Keratinocyte (primary cell): ENCODE results near the gene LYPD8. TPM values are rescaled to one million over a fixed set of nuclear protein-coding genes. Genes with fewer than 3 reads are reported as not detected.

Source experiments
- DNase-seq: peaks from one replicate; pipeline ENCODE4 v3.0.0-alpha.2; 2011; ENCODE audit warnings: low read depth, missing footprints, low spot score
- FAIRE-seq: peaks from 2 replicates; lab custom pipeline; 2011; peaks lifted over from hg19 to GRCh38; lab: Jason Lieb, UNC
- H2AFZ ChIP-seq: 2 replicates; pipeline ENCODE4 v1.6.0; 2012; ENCODE audit warnings: low read length, control low read depth, inconsistent platforms; ENCODE audit not compliant: control insufficient read depth
- H3K27ac ChIP-seq: 2 replicates; pipeline ENCODE4 v1.5.1; 2011; ENCODE audit warnings: low read length; ENCODE audit not compliant: control insufficient read depth, insufficient read depth
- H3K27me3 ChIP-seq: 3 replicates; pipeline ENCODE4 v1.6.0; 2011; ENCODE audit warnings: low read length; ENCODE audit not compliant: control insufficient read depth, insufficient read depth; ENCODE audit errors: extremely low read depth
- H3K36me3 ChIP-seq, 2 experiments: 2 replicates in 1 of 2; 3 replicates in 1 of 2; pipeline ENCODE4 v1.5.1; 2011; ENCODE audit warnings: low read length in 2 of 2, mild to moderate bottlenecking in 1 of 2; ENCODE audit not compliant: control insufficient read depth in 2 of 2, insufficient read depth in 2 of 2; ENCODE audit errors: extremely low read depth in 1 of 2
- H3K4me1 ChIP-seq: 3 replicates; pipeline ENCODE4 v1.5.1; 2011; ENCODE audit warnings: low read length; ENCODE audit not compliant: control insufficient read depth, insufficient read depth; ENCODE audit errors: extremely low read depth
- H3K4me2 ChIP-seq: 3 replicates; pipeline ENCODE4 v1.6.0; 2011; ENCODE audit warnings: low read depth, low read length; ENCODE audit not compliant: control insufficient read depth, insufficient read depth; ENCODE audit errors: extremely low read depth
- H3K4me3 ChIP-seq, 3 experiments: fragments of 200-600 bp in 1 of 3; sonication (generic) in 1 of 3; 2 replicates in 2 of 3; 3 replicates in 1 of 3; pipeline ENCODE4 v1.5.1; 2011 to 2016; ENCODE audit warnings: low read length in 3 of 3, mild to moderate bottlenecking in 3 of 3, control low read depth in 2 of 3, inconsistent platforms in 1 of 3, low read depth in 1 of 3, mixed read lengths in 1 of 3, mixed run types in 1 of 3, moderate library complexity in 1 of 3; ENCODE audit not compliant: control insufficient read depth in 2 of 3, insufficient read depth in 2 of 3; ENCODE audit errors: extremely low read depth in 1 of 3
- H3K79me2 ChIP-seq: 2 replicates; pipeline ENCODE4 v1.6.0; 2012; ENCODE audit warnings: low read length; ENCODE audit not compliant: control insufficient read depth, insufficient read depth
- H3K9ac ChIP-seq: 3 replicates; pipeline ENCODE4 v1.6.0; 2011; ENCODE audit warnings: low read length; ENCODE audit not compliant: control insufficient read depth, insufficient read depth; ENCODE audit errors: extremely low read depth
- H3K9me1 ChIP-seq: 3 replicates; pipeline ENCODE4 v1.6.0; 2011; ENCODE audit warnings: low read length; ENCODE audit not compliant: control insufficient read depth, insufficient read depth; ENCODE audit errors: extremely low read depth
- H3K9me3 ChIP-seq: 2 replicates; pipeline ENCODE4 v1.5.1; 2012; ENCODE audit warnings: low read depth, low read length; ENCODE audit not compliant: control insufficient read depth
- H4K20me1 ChIP-seq: 3 replicates; pipeline ENCODE4 v1.6.0; 2011; ENCODE audit warnings: low read length; ENCODE audit not compliant: control insufficient read depth, insufficient read depth; ENCODE audit errors: extremely low read depth
- CTCF ChIP-seq, 3 experiments: IDR thresholded peaks in 1 of 3; conservative IDR thresholded peaks in 1 of 3; optimal IDR thresholded peaks in 1 of 3; 2 replicates in 2 of 3; 3 replicates in 1 of 3; pipeline versions ENCODE3 to v1.5.1; 2011; ENCODE audit warnings: low read length in 3 of 3, mild to moderate bottlenecking in 3 of 3, moderate library complexity in 2 of 3, control low read depth in 1 of 3, inconsistent platforms in 1 of 3; ENCODE audit not compliant: insufficient read depth in 2 of 3; ENCODE audit errors: extremely low read depth in 1 of 3
- EZH2 ChIP-seq: IDR thresholded peaks from one replicate; pipeline ENCODE4 v1.6.1; 2012; ENCODE audit warnings: inconsistent platforms, mild to moderate bottlenecking, low read length, moderate library complexity
- dilution Hi-C: fragments of 300-500 bp; cut with MboI; formaldehyde crosslinking; loops from one replicate; pipeline ENCODE4 v1.7.0; 2020; ENCODE audit warnings: low sequenced_read_pairs; ENCODE audit not compliant: extremely low pct_ligation_motif_present
- polyA plus RNA-seq, 5 experiments: library from polyadenylated mRNA; depleted of rRNA in 3 of 5; stranded (reverse) in 3 of 5; stranded (forward) in 1 of 5; unstranded in 1 of 5; fragments of >200 nt; gene quantifications; 1 replicate in 1 of 5; 2 replicates in 3 of 5; 3 replicates in 1 of 5; pipeline versions ENCODE4 v1.2.1 to v1.2.3, GENCODE V29; 2011 to 2012; ENCODE audit warnings: missing spikeins in 2 of 5, low read depth in 1 of 5, low replicate concordance in 1 of 5
- small RNA-seq, 3 experiments: library from RNA; depleted of rRNA; stranded (forward); fragments of <200 nt; gene quantifications; one replicate each; pipeline ENCODE3, GENCODE V24; 2012; ENCODE audit warnings: low read depth in 3 of 3, low replicate concordance in 1 of 3; ENCODE audit not compliant: insufficient read length in 3 of 3

Gene LYPD8
- polyA plus RNA-seq, 1 donor (not counting 4 experiments of a cell fraction or from before 2014, with no cell fraction given) = not detected

- Histone ChIP-seq H3K9me3 (no peaks in the 10 kb centered on the region), H3K4me3 (no peak overlapping the region), H3K9me1 (no peaks in the 10 kb centered on the region), H3K4me1 (no peaks in the 10 kb centered on the region), H3K27me3 (no peaks in the 10 kb centered on the region), H2AFZ (no peak overlapping the region), H3K79me2 (no peaks in the 10 kb centered on the region), H3K36me3 (no peaks in the 10 kb centered on the region), H3K27ac (no peak overlapping the region), H4K20me1 (no peaks in the 10 kb centered on the region), H3K4me2 (no peak overlapping the region), H3K9ac (no peak overlapping the region)
- FAIRE-seq (no peak), DNase-seq (no peak)
- no peak for TF ChIP-seq EZH2
- TF ChIP-seq CTCF (optimal IDR thresholded peaks at IDR 0.05 in 1 of 3, IDR thresholded peaks at IDR 0.05 in 1 of 3, conservative IDR thresholded peaks at IDR 0.05 in 1 of 3; ENCODE audit: extremely low read depth in 1 of 3, insufficient read depth in 2 of 3, low read length in 3 of 3) = no peak
- dilution Hi-C loops = no loop called here
Measured at GRCh38 chr1:248695451-248696132, 60.0 kb downstream of the LYPD8 start.

- FAIRE-seq (no peak), DNase-seq (no peak)
- H3K9me3 ChIP-seq = no peaks in the 10 kb centered on the region
- H3K4me1 ChIP-seq = no peaks in the 10 kb centered on the region
- TF ChIP-seq CTCF (optimal IDR thresholded peaks at IDR 0.05 in 1 of 3, IDR thresholded peaks at IDR 0.05 in 1 of 3, conservative IDR thresholded peaks at IDR 0.05 in 1 of 3; ENCODE audit: extremely low read depth in 1 of 3, insufficient read depth in 2 of 3, low read length in 3 of 3) (no peak), EZH2 (no peak)
- H3K79me2 ChIP-seq = no peaks in the 10 kb centered on the region
- H3K4me2 ChIP-seq = no peak overlapping the region
- H3K36me3 ChIP-seq = no peaks in the 10 kb centered on the region
- H3K27ac ChIP-seq = no peak overlapping the region
- H3K9me1 ChIP-seq = no peaks in the 10 kb centered on the region
- H3K9ac ChIP-seq = no peak overlapping the region
- no peak overlapping the region for H2AFZ ChIP-seq
- no peak overlapping the region for H3K4me3 ChIP-seq
- dilution Hi-C loops = no loop called here
- H4K20me1 ChIP-seq = no peaks in the 10 kb centered on the region
- H3K27me3 ChIP-seq = no peaks in the 10 kb centered on the region
Measured at GRCh38 chr1:248691567-248692155, 63.9 kb downstream of the LYPD8 start.

Small RNA genes lying within 50 kb of the gene (small RNA-seq; reads per million reads assigned to genes)
- 0 reads per million in 3 experiments for gene AHCYP8

Other genes starting within 250 kb of the LYPD8 start
- not detected in 3 replicates for gene OR2G6, start 247.7 kb downstream of the LYPD8 start, polyA plus RNA-seq
- gene OR2T29, start 193.0 kb downstream of the LYPD8 start, polyA plus RNA-seq = not detected in 3 replicates
- not detected in 3 replicates for gene OR2T34, start 181.0 kb downstream of the LYPD8 start, polyA plus RNA-seq
- gene OR2T10, start 158.1 kb downstream of the LYPD8 start, polyA plus RNA-seq = not detected in 3 replicates
- gene OR2T11, start 120.7 kb downstream of the LYPD8 start, polyA plus RNA-seq = not detected in 3 replicates
- not detected in 3 replicates for gene OR2T35, start 110.5 kb downstream of the LYPD8 start, polyA plus RNA-seq
- not detected in 3 replicates for gene OR2T27, start 100.2 kb downstream of the LYPD8 start, polyA plus RNA-seq
- gene OR14I1, start 53.0 kb downstream of the LYPD8 start, polyA plus RNA-seq = not detected in 3 replicates
- gene SH3BP5L, start 70.2 kb upstream of the LYPD8 start, polyA plus RNA-seq = 13.2 to 21.2 TPM (median 17.3 TPM) in 3 replicates
- 12.6 to 16.9 TPM (median 15.4 TPM) in 3 replicates for gene ZNF672, start 82.5 kb upstream of the LYPD8 start, polyA plus RNA-seq
- 18.7 to 48.9 TPM (median 27.0 TPM) in 3 replicates for gene ZNF692, start 103.3 kb upstream of the LYPD8 start, polyA plus RNA-seq
- gene PGBD2, start 150.5 kb upstream of the LYPD8 start, polyA plus RNA-seq = 5.1 to 6.1 TPM (median 5.3 TPM) in 3 replicates